Measurements from ENCODE around the gene IL16. TPM values are rescaled to one million over a fixed set of nuclear protein-coding genes. Genes with fewer than 3 reads are reported as not detected.

The IL16 gene
- total and polyA plus RNA-seq, 2 experiments from 2014 or later: not detected

GRCh38 chr15:81253846-81254245, 57.2 kb downstream of the IL16 start:
- DNase-seq (ENCODE audit: low read depth in 1 of 2, low spot score in 1 of 2): no peak
- H3K27ac ChIP-seq: no peak overlapping the region
- TF ChIP-seq CTCF (IDR thresholded peaks at IDR 0.05; ENCODE audit: low read depth, low read length): no peak
- no peaks in the 10 kb centered on the region for H3K36me3 ChIP-seq
- H3K4me1 ChIP-seq (ENCODE audit: low read depth): no peaks in the 10 kb centered on the region
- no peaks in the 10 kb centered on the region for H3K9me3 ChIP-seq (ENCODE audit: low read depth)
- H3K27me3 ChIP-seq: peaks cover 13% of the 10 kb centered on the region
- H3K4me3 ChIP-seq: no peak overlapping the region

GRCh38 chr15:81254277-81254915, 57.7 kb downstream of the IL16 start:
- Histone ChIP-seq H3K4me3 (no peak overlapping the region), H3K27me3 (peaks cover 15% of the 10 kb centered on the region), H3K4me1 (ENCODE audit: low read depth) (no peaks in the 10 kb centered on the region), H3K36me3 (no peaks in the 10 kb centered on the region), H3K27ac (no peak overlapping the region), H3K9me3 (ENCODE audit: low read depth) (no peaks in the 10 kb centered on the region)
- DNase-seq (ENCODE audit: low read depth in 1 of 2, low spot score in 1 of 2): no peak
- TF ChIP-seq CTCF (IDR thresholded peaks at IDR 0.05; ENCODE audit: low read depth, low read length): no peak

GRCh38 chr15:81254916-81255290, 58.2 kb downstream of the IL16 start:
- Histone ChIP-seq H3K9me3 (ENCODE audit: low read depth) (no peaks in the 10 kb centered on the region), H3K27ac (no peak overlapping the region), H3K36me3 (no peaks in the 10 kb centered on the region), H3K4me3 (no peak overlapping the region), H3K27me3 (peaks cover 20% of the 10 kb centered on the region), H3K4me1 (ENCODE audit: low read depth) (no peaks in the 10 kb centered on the region)
- TF ChIP-seq CTCF (IDR thresholded peaks at IDR 0.05; ENCODE audit: low read depth, low read length): no peak
- no peak for DNase-seq (ENCODE audit: low read depth in 1 of 2, low spot score in 1 of 2)

GRCh38 chr15:81255315-81255957, 58.8 kb downstream of the IL16 start:
- H3K36me3 ChIP-seq: no peaks in the 10 kb centered on the region
- no peak for TF ChIP-seq CTCF (IDR thresholded peaks at IDR 0.05; ENCODE audit: low read depth, low read length)
- H3K4me3 ChIP-seq: no peak overlapping the region
- no peak overlapping the region for H3K27ac ChIP-seq
- H3K27me3 ChIP-seq: peaks cover 21% of the 10 kb centered on the region
- no peak for DNase-seq (ENCODE audit: low read depth in 1 of 2, low spot score in 1 of 2)
- H3K9me3 ChIP-seq (ENCODE audit: low read depth): no peaks in the 10 kb centered on the region
- no peaks in the 10 kb centered on the region for H3K4me1 ChIP-seq (ENCODE audit: low read depth)

GRCh38 chr15:81255958-81256320, 59.3 kb downstream of the IL16 start:
- Histone ChIP-seq H3K4me1 (ENCODE audit: low read depth) (no peaks in the 10 kb centered on the region), H3K27ac (no peak overlapping the region), H3K36me3 (no peaks in the 10 kb centered on the region), H3K27me3 (peaks cover 21% of the 10 kb centered on the region), H3K4me3 (no peak overlapping the region), H3K9me3 (ENCODE audit: low read depth) (no peaks in the 10 kb centered on the region)
- TF ChIP-seq CTCF (IDR thresholded peaks at IDR 0.05; ENCODE audit: low read depth, low read length): no peak
- DNase-seq (ENCODE audit: low read depth in 1 of 2, low spot score in 1 of 2): peak in 1 of 2 donors; percentile 19

Data from cardiac muscle cell (in vitro differentiated cells and primary cell).